PC-9 (cell line): ENCODE data around the gene VGLL1. TPM values are rescaled to one million over a fixed set of nuclear protein-coding genes. Genes with fewer than 3 reads are reported as not detected.

Source experiments
- BruUV-seq: library from RNA; stranded (reverse); fragments of 400-500 nt; replicated peaks from 2 replicates; lab custom pipeline; 2021; lab: Mats Ljungman, UMichigan
- CTCF ChIA-PET: fragments of 300-600 bp; sonication (Branson Sonifier 250); formaldehyde crosslinking; loops from one replicate; lab custom pipeline; 2022; ENCODE audit warnings: antibody characterized with exemption; lab: Charles Lee
- POLR2A ChIA-PET: fragments of 300-600 bp; sonication (Branson Sonifier 250); formaldehyde crosslinking; loops from one replicate; lab custom pipeline; 2022; ENCODE audit warnings: antibody characterized with exemption; ENCODE audit not compliant: unreplicated experiment; lab: Charles Lee
- DNase-seq, 2 experiments: peaks; one replicate each; pipeline versions ENCODE4 v3.0.0 to v3.0.0-alpha.2; 2015 to 2022; ENCODE audit warnings: mixed read lengths in 1 of 2
- H2AFZ ChIP-seq: fragments of 200-600 bp; sonication (generic); 2 replicates; pipeline ENCODE4 v1.8.1; 2017; ENCODE audit warnings: antibody characterized with exemption
- H3F3A ChIP-seq: fragments of 200-600 bp; sonication (generic); 2 replicates; pipeline ENCODE4 v1.8.1; 2017; ENCODE audit warnings: antibody characterized with exemption, mild to moderate bottlenecking, low read depth; ENCODE audit not compliant: insufficient read depth
- H3K27ac ChIP-seq: fragments of 200-600 bp; sonication (generic); 2 replicates; pipeline ENCODE4 v1.6.1; 2016; ENCODE audit warnings: mixed run types
- H3K27me3 ChIP-seq: fragments of 200-600 bp; sonication (generic); 2 replicates; pipeline ENCODE4 v1.6.1; 2016; ENCODE audit warnings: low read depth, mixed run types; ENCODE audit not compliant: insufficient read depth
- H3K36me3 ChIP-seq: fragments of 200-600 bp; sonication (generic); 2 replicates; pipeline ENCODE4 v1.6.1; 2016; ENCODE audit warnings: low read depth, mixed run types
- H3K4me1 ChIP-seq: fragments of 200-600 bp; sonication (generic); replicated peaks from 2 replicates; pipeline ENCODE4 v1.6.1; 2016; ENCODE audit warnings: mixed run types; ENCODE audit not compliant: insufficient read depth
- H3K4me2 ChIP-seq: fragments of 200-600 bp; sonication (generic); 2 replicates; pipeline ENCODE4 v1.6.1; 2017; ENCODE audit warnings: mixed run types
- H3K4me3 ChIP-seq: fragments of 200-600 bp; sonication (generic); 2 replicates; pipeline ENCODE4 v1.6.1; 2016; ENCODE audit warnings: mixed run types
- H3K79me2 ChIP-seq: fragments of 200-600 bp; sonication (generic); 2 replicates; pipeline ENCODE4 v1.6.1; 2017; ENCODE audit warnings: low read depth, mixed run types
- H3K9me2 ChIP-seq: fragments of 200-600 bp; sonication (generic); 2 replicates; pipeline ENCODE4 v1.8.1; 2017; ENCODE audit warnings: mild to moderate bottlenecking; ENCODE audit not compliant: insufficient read depth
- H3K9me3 ChIP-seq: fragments of 200-600 bp; sonication (generic); 2 replicates; pipeline ENCODE4 v1.8.1; 2016; ENCODE audit warnings: low read depth; ENCODE audit not compliant: insufficient read depth
- H4K20me1 ChIP-seq: fragments of 200-600 bp; sonication (generic); 2 replicates; pipeline ENCODE4 v1.8.1; 2017; ENCODE audit not compliant: insufficient read depth
- CTCF ChIP-seq: fragments of 200-600 bp; sonication (generic); conservative IDR thresholded peaks from 2 replicates; pipeline ENCODE4 v1.6.1; 2017; ENCODE audit warnings: mixed run types, antibody characterized with exemption, mild to moderate bottlenecking, moderate library complexity
- EZH2 ChIP-seq: fragments of 200-600 bp; sonication (generic); IDR thresholded peaks from 2 replicates; pipeline ENCODE4 v1.8.0; 2017; ENCODE audit warnings: antibody characterized with exemption, low read depth
- intact Hi-C: fragments of 100-400 bp; cut with micrococcal nuclease; formaldehyde crosslinking; loops from one replicate; pipeline ENCODE4 v1.10.0; 2022; ENCODE audit not compliant: unreplicated experiment
- total RNA-seq: library from RNA; stranded (reverse); gene quantifications from 2 replicates; pipeline ENCODE4 v1.2.3, GENCODE V29; 2021

VGLL1 gene
- total RNA-seq, 1 experiment from 2014 or later: 154 TPM

GRCh38 chrX:136588036-136588435, 56.0 kb downstream of the VGLL1 start:
- Histone ChIP-seq H3K4me3 (no peak overlapping the region), H3K36me3 (no peaks in the 10 kb centered on the region), H3K9me3 (0 out of 2 replicates have a peak, but pooled peaks cover under 1% of the 10 kb centered on the region), H2AFZ (no peak overlapping the region), H3K27ac (peak overlapping the region; percentile 50), H3K27me3 (no peaks in the 10 kb centered on the region), H4K20me1 (no peaks in the 10 kb centered on the region), H3K4me2 (peak overlapping the region; percentile 39), H3K4me1 (peaks cover 39% of the 10 kb centered on the region), H3F3A (peaks cover 12% of the 10 kb centered on the region), H3K9me2 (no peaks in the 10 kb centered on the region), H3K79me2 (no peaks in the 10 kb centered on the region)
- DNase-seq: peak in 1 of 2 experiments; percentile 71
- BruUV-seq: no TSS peak
- ChIA-PET POLR2A (no interaction called here), CTCF (no interaction called here)
- intact Hi-C loops: no loop called here
- TF ChIP-seq CTCF: no peak
- TF ChIP-seq EZH2: no peak

- H3K9me3 ChIP-seq: peaks cover 11% of the 10 kb centered on the region; the same call in 1 of the 2 replicates
- BruUV-seq: no TSS peak
- H2AFZ ChIP-seq: peak overlapping the region; percentile 66
- intact Hi-C loops: no loop called here
- DNase-seq: peak in 1 of 2 experiments; percentile 84
- ChIA-PET CTCF (no interaction called here), POLR2A (no interaction called here)
- H3K9me2 ChIP-seq: no peaks in the 10 kb centered on the region
- H3K79me2 ChIP-seq: no peaks in the 10 kb centered on the region
- no peak overlapping the region for H3K4me3 ChIP-seq
- H3K4me2 ChIP-seq: peak overlapping the region; percentile 44
- peak overlapping the region; percentile 92 for H3K27ac ChIP-seq
- peaks cover 4% of the 10 kb centered on the region; the same call in 1 of the 2 replicates for H3K36me3 ChIP-seq
- H3K4me1 ChIP-seq: peaks cover 39% of the 10 kb centered on the region
- H3K27me3 ChIP-seq: no peaks in the 10 kb centered on the region
- H3F3A ChIP-seq: peaks cover 12% of the 10 kb centered on the region
- TF ChIP-seq CTCF: no peak
- TF ChIP-seq EZH2: no peak
- H4K20me1 ChIP-seq: no peaks in the 10 kb centered on the region
These were observed 58.0 kb downstream of the VGLL1 start for GRCh38 chrX:136589966-136590365.

GRCh38 chrX:136597356-136597755, 65.3 kb downstream of the VGLL1 start:
- H3K4me2 ChIP-seq: no peak overlapping the region
- TF ChIP-seq CTCF (no peak), EZH2 (no peak)
- ChIA-PET CTCF (no interaction called here), POLR2A (no interaction called here)
- no peak overlapping the region for H3K27ac ChIP-seq
- BruUV-seq: no TSS peak
- peaks cover 11% of the 10 kb centered on the region; the same call in 1 of the 2 replicates for H3K9me3 ChIP-seq
- H2AFZ ChIP-seq: no peak overlapping the region
- H4K20me1 ChIP-seq: no peaks in the 10 kb centered on the region
- no peaks in the 10 kb centered on the region for H3K27me3 ChIP-seq
- no peaks in the 10 kb centered on the region for H3K79me2 ChIP-seq
- H3K9me2 ChIP-seq: no peaks in the 10 kb centered on the region
- H3K36me3 ChIP-seq: peaks cover 4% of the 10 kb centered on the region; the same call in 1 of the 2 replicates
- H3F3A ChIP-seq: no peaks in the 10 kb centered on the region
- no peak for DNase-seq
- intact Hi-C loops: no loop called here
- H3K4me1 ChIP-seq: no peaks in the 10 kb centered on the region
- no peak overlapping the region for H3K4me3 ChIP-seq
